GM18520 (cell line): Measurements from ENCODE around the gene MT1F.
A peak's percentile ranks its signal among the peaks of the same experiment; 100 is the strongest.
"Not testable (repeated sequence)": the region's sequence is repeated elsewhere in the genome, so short reads cannot be mapped to it uniquely, and the experiment has no call there.

Source experiments
- ATAC-seq: cut with Tn5 transposase; IDR thresholded peaks from one replicate; pipeline ENCODE4 v1.9.1; 2021; ENCODE audit not compliant: unreplicated experiment

MT1F gene

DNA sequence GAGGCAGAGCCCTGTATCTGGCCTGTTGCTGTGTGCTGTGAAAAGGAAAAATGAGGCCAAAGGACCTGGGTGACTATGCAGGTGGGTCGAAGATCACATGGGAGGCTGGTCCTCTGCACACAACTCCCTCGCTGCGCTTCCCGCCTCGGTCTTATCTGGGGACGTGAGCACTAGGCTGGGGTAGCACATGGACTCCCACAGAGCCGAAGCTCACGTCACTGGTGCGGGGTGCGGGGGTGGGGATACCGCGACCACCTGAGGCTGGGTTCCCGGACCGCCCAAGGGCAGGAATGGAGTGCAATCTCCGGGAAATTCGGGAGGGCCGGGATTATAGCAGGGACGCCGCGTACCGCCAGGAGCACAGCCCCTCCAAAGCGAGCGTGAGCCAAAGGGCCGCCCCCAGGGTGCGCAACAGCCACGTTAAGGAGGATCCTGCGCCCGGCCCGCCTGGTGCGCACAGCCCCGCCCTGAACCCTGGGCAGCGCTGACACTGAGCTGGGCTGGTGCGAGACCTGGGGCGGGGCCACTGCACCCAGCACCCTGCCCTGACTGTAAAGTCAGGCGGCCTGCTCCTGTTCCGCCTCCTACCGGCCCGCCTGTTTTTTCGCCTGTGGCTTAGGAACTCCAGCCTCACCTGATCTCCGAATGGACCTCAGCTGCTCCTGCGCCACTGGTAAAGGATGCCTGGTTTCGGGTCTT lies 14.5 kb upstream of the MT1F start:
- peak; percentile 77 for ATAC-seq

DNA sequence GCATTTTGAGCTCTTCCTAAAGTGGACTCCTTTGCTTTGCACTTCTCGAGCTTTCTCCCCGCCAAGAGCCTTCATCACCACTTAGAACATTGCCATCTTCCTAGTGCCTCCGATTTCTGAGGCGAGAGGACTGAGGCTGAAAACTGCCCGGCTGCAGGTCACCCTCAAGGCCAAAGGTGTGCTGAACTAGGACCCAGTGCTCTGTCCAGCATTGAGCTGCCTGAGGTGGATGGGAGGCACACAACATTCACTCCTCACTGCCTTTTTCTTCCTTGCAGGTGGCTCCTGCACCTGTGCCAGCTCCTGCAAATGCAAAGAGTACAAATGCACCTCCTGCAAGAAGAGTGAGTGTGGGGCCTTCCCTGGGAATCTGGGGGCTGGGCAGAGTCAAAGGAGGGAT lies 13.9 kb upstream of the MT1F start:
- ATAC-seq: no peak

DNA sequence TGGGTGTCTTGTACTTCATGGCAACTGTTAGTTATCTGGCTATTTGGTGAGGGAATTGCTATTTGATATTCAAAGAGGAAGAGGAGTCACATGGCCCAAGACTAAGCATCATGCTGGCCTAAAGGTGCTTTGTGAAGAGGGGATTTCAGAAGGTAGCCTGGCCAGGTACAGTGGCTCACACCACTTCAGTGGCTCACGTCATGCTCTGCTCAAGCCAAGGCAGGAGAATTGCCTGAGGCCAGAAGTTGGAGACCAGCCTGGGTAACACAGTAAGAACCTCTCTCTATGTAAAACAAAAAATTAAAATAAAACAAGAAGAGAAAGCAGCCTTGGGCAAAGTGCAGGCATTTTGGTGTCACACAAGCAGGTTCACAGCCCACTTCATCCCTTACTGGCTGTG lies 12.4 kb upstream of the MT1F start:
- no peak for ATAC-seq

DNA sequence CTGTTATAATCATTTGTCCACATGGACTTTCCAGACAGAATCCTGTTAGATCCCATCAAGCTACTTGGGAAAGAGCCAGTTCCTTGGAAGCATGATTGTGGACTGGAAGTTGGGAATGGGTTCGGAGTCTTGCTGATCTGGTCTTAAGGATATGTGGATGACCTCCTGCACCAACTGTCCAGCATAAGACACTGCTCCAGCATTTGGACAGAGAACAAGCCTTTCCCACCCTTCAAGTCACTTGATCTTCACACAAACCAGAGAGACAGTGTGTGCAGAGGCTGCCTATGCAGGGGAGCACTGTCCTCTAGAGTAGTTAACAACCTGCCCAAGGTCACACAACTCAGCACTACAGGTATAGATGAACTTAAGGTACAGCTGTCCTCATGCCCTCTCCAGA lies 11.9 kb upstream of the MT1F start:
- no peak for ATAC-seq

DNA sequence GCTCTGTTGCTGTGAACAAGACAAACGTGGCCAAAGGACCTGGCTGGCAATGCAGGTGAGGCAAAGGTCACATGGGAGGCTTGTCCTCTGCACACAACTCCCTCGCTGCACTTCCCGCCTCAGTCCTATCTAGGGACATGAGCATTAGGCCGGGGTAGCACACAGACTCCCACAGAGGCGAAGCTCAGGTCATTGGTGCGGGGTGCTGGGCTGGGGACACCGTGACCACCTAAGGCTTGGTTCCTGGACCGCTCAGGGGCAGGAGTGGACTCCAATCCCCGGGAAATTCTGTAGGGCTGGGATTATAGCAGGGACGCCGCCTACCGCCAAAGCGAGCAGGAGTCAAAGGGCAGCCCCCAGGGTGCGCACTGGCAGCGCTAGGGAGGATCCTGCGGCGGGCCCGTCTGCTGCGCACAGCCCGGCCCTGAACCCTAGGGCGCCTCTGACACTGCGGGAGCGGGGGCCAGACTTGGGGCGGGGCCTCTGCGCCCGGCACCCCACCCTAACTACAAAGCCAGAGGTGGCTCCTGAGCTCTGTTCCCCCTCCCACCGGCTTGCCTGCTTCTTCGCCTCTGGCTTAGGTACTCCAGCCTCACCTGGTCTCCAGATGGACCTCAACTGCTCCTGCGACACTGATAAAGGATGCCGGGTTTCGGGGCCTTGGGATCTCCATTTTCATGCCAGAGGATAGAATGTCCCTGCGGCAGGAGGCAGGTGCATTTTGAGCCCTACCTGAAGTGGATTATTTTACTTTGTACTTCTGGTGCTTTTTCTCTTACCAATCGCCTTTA lies 9.9 kb upstream of the MT1F start:
- ATAC-seq: no peak

DNA sequence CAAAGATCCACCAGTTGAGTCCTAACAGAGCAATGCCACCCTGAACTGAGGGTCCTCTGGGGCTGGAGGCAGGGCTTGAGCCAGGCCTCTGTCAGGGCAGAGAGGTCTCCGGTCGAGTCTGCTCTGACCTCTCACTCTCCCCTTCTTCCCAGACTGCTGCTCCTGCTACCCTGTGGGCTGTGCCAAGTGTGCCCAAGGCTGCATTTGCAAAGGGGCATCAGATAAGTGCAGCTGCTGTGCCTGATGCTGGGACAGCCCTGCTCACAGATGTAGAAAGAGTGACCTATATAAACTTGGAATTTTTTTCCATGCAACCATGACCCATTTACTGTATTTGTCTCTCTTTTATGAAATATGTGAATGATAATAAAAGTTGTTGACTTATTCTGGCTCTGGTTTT lies 8.5 kb upstream of the MT1F start:
- no peak for ATAC-seq

DNA sequence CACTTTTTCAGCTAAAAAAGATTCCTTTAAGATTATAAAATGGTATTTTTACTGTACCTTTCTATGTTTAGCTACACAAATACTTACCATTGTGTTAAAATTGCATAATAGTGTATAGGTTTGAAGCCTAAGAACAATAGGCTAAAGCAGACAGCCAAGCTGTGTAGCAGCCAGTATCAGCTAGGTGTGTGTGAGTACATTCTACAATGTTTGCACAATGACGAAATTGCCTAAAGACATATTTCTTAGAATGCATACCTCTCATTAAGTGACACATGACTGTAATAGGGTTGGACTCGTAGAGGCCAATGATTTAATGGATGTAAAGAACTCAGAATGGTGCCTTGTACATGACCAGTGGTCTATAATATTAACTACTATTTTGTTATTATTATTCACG lies 7.9 kb upstream of the MT1F start:
- no peak for ATAC-seq

DNA sequence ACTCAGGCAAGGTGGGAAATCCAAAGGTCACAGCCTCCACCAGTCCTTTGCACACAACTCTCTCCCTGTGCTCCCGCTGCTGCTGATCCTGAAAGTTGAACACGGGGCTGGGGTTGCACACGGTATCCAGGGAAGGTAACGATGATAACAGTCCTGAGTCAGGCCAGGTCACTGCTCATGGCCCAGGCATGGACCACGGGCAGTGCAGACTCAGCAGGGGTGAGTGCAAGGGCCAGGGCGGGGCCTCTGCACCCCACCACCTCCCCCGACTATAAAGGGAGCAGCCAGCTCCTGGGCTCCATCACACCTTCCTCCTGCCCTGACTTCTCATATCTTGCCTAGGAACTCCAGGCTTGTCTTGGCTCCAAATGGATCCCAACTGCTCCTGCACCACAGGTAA lies 6.2 kb upstream of the MT1F start, which contains the start of gene MT1B:
Gene MT1B, plus strand, starts transcription at position 301 of the 400 bp plus-strand sequence. Its CDS starts 68 bp downstream, at position 369.
- ATAC-seq: no peak

DNA sequence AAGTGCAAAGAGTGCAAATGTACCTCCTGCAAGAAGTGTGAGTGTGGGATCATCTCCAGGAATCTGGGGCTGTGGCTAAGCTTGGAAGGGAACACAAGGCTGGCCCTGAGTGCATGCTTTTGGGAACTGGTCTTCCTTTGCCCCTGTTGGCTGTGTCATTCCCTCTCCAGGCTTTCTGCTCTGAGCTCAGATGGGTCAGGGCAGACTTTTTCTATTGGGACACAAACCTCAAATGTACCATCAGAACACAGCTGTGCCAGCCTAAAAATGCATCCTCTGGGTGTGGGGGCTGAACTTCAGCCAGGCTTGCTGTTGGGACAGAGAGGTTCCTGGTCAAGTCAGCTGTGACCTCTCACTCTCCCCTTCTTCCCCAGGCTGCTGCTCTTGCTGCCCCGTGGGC lies 5.2 kb upstream of the MT1F start:
- no peak for ATAC-seq

DNA sequence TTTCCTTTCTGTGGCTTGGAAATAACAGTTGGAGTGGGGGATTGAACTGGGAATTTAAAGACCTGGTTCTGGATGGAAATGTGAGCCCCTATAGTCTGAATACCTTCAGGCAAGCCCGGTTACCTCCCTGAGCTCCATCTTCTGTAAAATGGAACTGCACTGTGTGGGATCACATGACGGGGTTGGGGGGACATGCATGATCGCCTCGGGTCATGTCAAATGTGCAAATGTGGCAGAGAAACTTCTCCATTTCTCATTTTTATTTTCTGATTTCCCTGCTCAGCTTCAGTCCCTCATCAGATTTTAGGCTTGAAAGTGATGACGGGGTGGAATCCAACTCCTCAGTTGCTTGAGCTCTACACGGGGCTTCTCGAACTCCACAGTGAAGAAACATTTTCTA lies 4.5 kb upstream of the MT1F start:
- ATAC-seq: no peak

DNA sequence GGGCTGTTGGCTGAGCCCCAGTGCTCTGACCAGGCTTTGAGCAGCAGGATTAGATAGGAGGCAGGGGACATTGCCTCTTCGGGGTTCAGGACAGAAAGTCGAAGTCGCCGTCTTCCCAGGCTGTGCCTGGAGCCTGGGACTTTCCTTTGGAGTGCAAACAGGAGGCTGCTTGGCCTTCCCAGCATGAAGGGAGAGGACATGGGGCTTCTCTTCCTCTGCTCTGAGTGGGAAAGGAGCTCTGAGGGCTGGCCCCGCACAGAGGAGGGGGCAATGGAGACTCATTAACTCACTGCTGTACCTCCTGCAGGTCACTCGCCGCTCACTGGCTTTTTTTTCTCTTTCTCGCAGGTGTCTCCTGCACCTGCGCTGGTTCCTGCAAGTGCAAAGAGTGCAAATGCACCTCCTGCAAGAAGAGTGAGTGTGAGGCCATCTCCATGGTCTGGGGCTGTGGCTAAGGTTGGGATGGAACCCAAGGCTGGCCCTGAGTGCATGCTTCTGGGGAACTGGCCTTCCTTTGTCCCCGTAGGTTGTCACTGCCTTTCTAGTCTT lies 642 bp downstream of the MT1F start:
- no peak for ATAC-seq

DNA sequence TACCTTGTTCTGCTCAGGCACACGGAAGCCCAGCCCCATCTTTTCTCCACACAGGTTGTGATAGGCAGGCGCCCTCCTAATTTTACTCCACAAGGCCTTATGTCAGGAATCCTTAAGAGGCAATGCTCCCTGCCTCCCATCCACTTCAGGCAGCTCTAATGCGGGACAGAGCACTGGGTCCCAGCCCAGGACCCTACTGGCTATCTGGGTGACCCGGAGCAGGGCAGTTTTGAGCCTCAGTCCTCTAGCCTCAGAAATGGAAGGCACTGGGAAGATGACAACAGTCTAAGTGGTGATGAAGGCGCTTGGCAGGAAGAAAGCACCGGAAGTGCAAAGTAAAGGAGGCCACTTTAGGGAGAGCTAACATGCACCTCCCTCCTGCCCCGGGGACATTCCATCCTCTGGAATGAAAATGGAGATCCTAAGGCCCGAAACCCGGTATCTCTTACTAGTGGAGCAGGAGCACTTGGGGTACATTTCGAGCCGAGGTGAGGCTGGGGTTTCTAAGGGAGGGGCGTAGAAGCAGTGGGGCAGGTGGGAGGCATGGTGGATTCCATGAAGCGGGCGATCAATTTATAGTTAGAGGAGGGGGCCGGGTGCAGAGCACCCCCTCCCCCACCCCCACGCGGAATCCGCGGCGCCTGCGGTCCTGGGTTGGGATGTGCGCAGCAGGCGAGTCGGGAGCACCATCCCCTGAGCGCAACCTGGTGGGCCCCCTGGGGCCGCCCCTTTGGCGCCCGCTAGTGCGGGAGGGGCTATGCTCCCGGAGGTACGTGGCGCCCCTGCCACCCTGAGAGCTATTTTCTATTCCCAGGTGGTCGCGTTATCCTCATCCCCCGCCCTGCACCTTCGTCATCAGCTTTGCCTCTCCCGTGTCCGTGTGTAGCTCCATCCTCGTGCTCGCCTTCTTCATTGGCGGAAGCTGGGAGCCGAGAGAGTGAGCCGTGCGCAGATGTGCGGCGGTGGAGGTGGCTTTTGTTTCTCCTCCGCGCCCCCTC lies 4.9 kb downstream of the MT1F start:
- ATAC-seq: no peak

DNA sequence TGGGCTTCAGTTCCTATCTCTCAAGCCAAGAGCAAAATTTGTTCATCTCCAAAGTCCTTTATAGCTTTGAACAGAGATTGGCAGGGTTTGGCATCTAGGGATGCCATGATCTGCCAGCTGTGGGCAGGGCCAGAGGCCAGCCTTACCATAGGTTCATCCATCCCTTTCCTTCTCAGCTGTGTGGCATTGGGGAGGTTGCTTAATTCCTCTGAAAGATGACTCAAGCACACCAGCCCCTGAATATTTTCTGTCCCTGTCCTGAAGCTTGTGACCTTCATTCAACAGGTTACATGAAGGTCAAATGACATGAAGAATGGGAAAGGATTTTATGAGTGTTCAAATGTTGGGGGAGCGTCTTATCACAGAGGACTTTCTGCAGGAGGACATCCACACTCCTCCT lies 6.7 kb downstream of the MT1F start:
- ATAC-seq: no peak

DNA sequence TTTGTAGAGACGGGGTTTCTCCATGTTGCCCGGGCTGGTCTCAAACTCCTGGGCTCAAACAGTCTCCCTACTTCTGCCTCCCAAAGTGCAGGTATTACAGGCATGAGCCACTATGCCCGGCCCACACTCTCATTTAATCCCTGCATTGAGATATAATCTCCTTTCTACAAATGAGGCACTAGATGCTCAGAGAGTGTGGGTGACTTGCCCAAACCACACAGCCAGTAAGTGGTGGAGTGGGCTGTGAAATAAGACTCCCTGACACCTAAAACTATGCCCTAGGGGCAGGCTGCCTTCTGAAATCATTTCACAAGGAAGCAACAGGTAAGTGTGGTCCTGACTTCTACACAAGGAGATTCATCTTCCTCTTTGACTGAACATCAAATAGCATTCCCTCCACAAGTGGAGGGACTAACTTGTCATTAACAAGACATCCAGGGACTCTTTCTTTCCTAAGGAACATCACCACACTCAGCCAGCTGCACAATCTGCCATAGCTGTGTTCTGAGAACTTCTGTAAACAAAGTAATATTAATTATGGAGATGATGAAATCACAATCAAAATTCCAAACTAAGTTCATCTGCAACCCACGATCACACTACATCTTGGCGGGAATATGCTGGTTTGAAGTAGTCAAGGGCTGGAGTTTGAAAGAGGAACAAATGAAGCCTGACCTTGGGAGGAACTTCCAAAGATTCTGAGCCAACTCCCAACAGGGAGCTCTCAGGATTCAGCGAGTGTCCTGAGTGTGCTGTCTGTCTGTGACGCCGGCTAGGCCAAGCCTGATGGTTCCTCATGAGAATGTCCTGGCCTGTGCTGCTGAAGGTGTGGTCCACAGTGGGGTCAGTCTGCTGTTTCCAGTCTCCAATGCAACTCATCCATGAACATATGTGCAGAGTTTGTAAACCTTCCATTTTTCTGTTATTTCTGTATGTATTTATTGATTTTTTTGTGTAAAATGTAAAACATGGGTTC lies 7.8 kb downstream of the MT1F start:
- ATAC-seq: not testable (repeated sequence)

DNA sequence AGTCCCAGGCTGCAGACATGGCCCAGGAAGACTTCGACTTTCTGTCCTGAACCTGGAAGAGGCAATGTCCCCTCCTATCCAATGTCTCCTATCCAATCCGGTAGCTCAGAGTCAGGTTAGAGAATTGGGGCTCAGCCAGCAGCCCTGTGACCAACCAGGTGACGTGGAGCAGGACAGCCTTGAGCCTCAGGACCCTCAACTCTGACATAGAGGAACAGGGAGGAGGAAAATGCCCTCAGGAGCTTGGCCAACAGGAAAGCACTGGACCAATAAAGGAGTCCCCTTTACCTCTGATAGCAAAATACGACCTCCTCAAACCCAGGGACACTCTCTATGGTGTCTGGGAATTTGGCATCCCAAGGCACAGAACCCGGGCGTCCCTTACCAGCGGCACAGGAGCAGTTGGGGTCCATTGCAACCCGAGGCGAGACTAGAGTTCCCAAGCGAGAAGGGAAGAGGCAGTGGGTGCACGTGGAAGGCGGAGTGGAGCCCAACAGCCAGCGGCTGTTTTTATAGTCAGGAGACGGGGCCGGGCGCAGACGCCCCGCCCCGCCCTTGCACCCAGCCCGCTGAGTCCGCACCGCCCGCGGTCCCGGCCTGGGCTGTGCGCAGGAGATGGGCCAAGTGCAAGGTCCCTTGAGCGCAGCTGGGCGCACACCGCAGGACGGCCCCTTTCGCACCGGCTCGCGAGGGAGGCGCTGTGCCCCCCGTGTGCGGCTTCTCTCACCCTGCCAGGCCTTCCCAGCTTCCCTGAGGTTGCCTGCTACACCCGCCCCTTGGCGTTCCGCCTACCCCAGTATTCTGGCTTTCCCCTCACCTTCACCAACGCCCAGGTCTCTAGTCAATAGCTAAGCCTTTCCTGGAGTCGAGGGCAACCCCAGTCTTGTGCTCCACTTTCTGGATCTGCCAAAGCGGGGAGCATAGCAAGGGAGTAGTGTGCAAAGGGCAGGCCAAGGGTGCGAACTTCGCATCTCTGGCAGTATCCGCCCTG lies 10.1 kb downstream of the MT1F start, which contains the start of gene MT1G:
Gene MT1G, minus strand, starts transcription at position 485 of the 991 bp plus-strand sequence. Its CDS starts 72 bp downstream, at position 413.
- ATAC-seq: no peak

DNA sequence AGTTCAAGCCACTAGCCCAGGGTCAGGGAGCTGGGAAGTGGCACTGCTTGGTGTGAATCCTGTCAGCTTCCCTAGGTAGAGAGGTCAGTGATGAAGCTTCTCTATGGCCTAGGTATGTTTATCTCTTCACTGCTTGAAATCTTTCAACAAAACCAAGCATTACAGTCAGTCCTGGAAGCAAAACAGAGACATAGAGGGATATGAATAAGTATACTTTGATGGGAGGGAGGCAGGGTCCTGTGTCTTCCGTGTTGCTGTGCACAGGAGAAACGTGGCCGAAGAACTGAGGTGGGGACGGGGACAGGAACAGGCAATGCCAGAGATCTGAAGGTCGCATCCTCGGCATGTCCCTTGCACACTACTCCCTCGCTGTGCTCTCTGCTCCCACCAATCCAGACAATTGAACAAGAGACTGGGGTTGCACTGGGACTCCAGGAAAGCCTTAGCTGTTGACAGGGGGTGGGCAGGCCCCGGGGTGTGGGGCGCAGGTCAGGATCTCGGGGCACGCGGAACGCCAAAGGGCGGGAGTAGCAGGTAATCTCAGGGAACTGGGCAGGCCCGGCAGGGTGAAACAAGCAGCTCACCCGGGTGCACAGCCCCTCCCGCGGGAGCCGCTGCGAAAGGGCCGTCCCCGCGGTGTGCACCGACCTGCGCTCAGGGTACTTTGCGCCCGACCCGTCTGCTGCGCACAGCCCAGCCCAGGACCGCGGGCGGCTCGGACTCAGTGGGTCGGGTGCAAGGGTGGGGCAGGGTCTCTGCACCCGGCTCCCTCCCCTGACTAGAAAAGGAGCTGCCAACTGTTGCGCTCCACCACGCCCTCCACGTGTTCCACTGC lies 11.5 kb downstream of the MT1F start, which contains the start of gene MT1H:
Gene MT1H, plus strand, starts transcription at position 810 of the 835 bp plus-strand sequence. CDS start 71 bp downstream, outside the sequence.
- ATAC-seq: no peak

DNA sequence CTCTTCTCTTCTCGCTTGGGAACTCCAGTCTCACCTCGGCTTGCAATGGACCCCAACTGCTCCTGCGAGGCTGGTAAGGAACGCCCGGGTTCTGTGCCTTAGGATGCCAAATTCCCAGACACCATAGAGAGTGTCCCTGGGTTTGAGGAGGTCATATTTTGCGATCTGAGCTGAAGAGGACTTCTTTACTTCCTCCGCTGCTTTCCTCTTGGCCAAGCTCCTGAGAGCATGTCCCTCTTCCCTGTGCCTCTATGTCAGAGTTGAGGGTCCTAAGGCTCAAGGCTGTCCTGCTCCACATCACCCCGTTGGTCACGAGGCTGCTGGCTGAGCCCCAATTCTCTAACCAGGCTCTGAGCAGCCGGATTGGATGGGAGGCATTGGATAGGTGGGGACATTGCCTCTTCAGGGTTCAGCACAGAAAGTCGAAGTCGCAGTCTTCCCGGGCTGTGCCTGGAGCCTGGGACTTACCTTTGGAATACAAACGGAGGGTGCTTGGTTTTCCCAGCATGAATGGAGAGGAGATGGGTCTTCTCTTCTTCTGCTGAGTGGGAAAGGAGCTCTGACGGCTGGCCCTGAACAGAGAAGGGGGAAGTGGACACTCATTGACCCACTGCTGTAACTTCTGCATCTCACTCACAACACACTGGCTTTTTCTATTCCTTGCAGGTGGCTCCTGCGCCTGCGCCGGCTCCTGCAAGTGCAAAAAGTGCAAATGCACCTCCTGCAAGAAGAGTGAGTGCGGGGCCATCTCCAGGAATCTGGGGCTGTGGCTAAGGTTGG lies 12.3 kb downstream of the MT1F start:
- ATAC-seq: no peak
